Calu3 (cell line): ENCODE measurements around the gene SLC12A5. TPM values are rescaled to one million over a fixed set of nuclear protein-coding genes. Genes with fewer than 3 reads are reported as not detected.
A peak's percentile ranks its signal among the peaks of the same experiment; 100 is the strongest.

Experiments
- BruUV-seq: library from RNA; stranded (reverse); fragments of 400-500 nt; replicated peaks from 2 replicates; lab custom pipeline; 2021; lab: Mats Ljungman, UMichigan
- CTCF ChIA-PET: fragments of 300-600 bp; sonication (Branson Sonifier 250); formaldehyde crosslinking; loops from one replicate; lab custom pipeline; 2022; ENCODE audit warnings: antibody characterized with exemption; lab: Charles Lee
- DNase-seq: peaks from one replicate; pipeline ENCODE4 v3.0.0; 2022
- H3K27ac Mint-ChIP-seq: one replicate; pipeline ENCODE4 v1.8.0; 2022; ENCODE audit warnings: mixed read lengths; ENCODE audit not compliant: unreplicated experiment
- H3K27me3 Mint-ChIP-seq: one replicate; pipeline ENCODE4 v1.8.0; 2022; ENCODE audit warnings: mixed read lengths; ENCODE audit not compliant: unreplicated experiment
- H3K36me3 Mint-ChIP-seq: one replicate; pipeline ENCODE4 v1.8.0; 2022; ENCODE audit warnings: mild to moderate bottlenecking, moderate library complexity, mixed read lengths; ENCODE audit not compliant: insufficient read depth, unreplicated experiment
- H3K4me1 Mint-ChIP-seq: one replicate; pipeline ENCODE4 v1.8.0; 2022; ENCODE audit warnings: mild to moderate bottlenecking, low read depth, mixed read lengths; ENCODE audit not compliant: unreplicated experiment
- H3K4me3 Mint-ChIP-seq: one replicate; pipeline ENCODE4 v1.8.0; 2022; ENCODE audit warnings: mild to moderate bottlenecking, low read depth, moderate library complexity, mixed read lengths; ENCODE audit not compliant: unreplicated experiment
- H3K9me3 Mint-ChIP-seq: one replicate; pipeline ENCODE4 v1.8.0; 2022; ENCODE audit warnings: low read depth, mixed read lengths; ENCODE audit not compliant: unreplicated experiment
- CTCF ChIP-seq: fragments of 200-600 bp; IDR thresholded peaks from one replicate; pipeline ENCODE4 v1.8.0; 2022; ENCODE audit warnings: antibody characterized with exemption; ENCODE audit not compliant: unreplicated experiment
- intact Hi-C: fragments of 100-400 bp; cut with micrococcal nuclease; formaldehyde crosslinking; loops from one replicate; pipeline ENCODE4 v1.10.0; 2022; ENCODE audit not compliant: unreplicated experiment
- total RNA-seq: library from RNA; stranded (reverse); gene quantifications from 2 replicates; pipeline ENCODE4 v1.2.3, GENCODE V29; 2022

Gene SLC12A5
- total RNA-seq, 1 experiment from 2014 or later: 2.1 TPM

- no TSS peak for BruUV-seq
- H3K27me3 Mint-ChIP-seq: peaks cover 88% of the 10 kb centered on the region
- TF ChIP-seq CTCF: peak; percentile 48
- CTCF ChIA-PET: interaction anchor here (1.0 to 4.0 kb wide), 2 partner anchors 25 to 42 kb away, joined by 3 to 26 read pairs; no protein-coding TSS in a partner anchor
- peak overlapping the region; percentile 15 for H3K27ac Mint-ChIP-seq
- peaks cover 5% of the 10 kb centered on the region for H3K36me3 Mint-ChIP-seq
- peak overlapping the region; percentile 0 for H3K4me3 Mint-ChIP-seq
- peaks cover 31% of the 10 kb centered on the region for H3K4me1 Mint-ChIP-seq
- DNase-seq: peak; percentile 49
- H3K9me3 Mint-ChIP-seq: peaks cover 2% of the 10 kb centered on the region
- intact Hi-C loops: loop anchor here (2.0 kb wide), 1 partner anchor 25 kb away; no protein-coding TSS in a partner anchor
Measured at GRCh38 chr20:46011631-46012482, 17.2 kb upstream of the SLC12A5 start.

GRCh38 chr20:46012921-46013320 lies 16.1 kb upstream of the SLC12A5 start:
- Mint-ChIP-seq H3K36me3 (peaks cover 5% of the 10 kb centered on the region), H3K9me3 (peaks cover 2% of the 10 kb centered on the region), H3K4me1 (peaks cover 31% of the 10 kb centered on the region), H3K4me3 (no peak overlapping the region), H3K27me3 (peaks cover 89% of the 10 kb centered on the region), H3K27ac (no peak overlapping the region)
- no TSS peak for BruUV-seq
- intact Hi-C loops: loop anchor here (2.0 kb wide), 1 partner anchor 26 kb away; no protein-coding TSS in a partner anchor
- CTCF ChIA-PET: interaction anchor here (0.7 to 4.0 kb wide), 7 partner anchors 8 to 120 kb away, joined by 3 to 26 read pairs (median 4); no protein-coding TSS in a partner anchor
- DNase-seq: no peak
- no peak for TF ChIP-seq CTCF

- intact Hi-C loops: loop anchor here (2.0 kb wide), 1 partner anchor 27 kb away; no protein-coding TSS in a partner anchor
Measured at GRCh38 chr20:46013322-46013828, 15.6 kb upstream of the SLC12A5 start.

More at GRCh38 chr20:46013322-46013828, 15.6 kb upstream of the SLC12A5 start:
- Mint-ChIP-seq H3K9me3 (peaks cover 2% of the 10 kb centered on the region), H3K27me3 (peaks cover 89% of the 10 kb centered on the region), H3K4me1 (peaks cover 31% of the 10 kb centered on the region), H3K36me3 (peaks cover 5% of the 10 kb centered on the region), H3K27ac (no peak overlapping the region), H3K4me3 (peak overlapping the region; percentile 55)
- TF ChIP-seq CTCF: no peak
- no peak for DNase-seq
- no TSS peak for BruUV-seq
- CTCF ChIA-PET: interaction anchor here (0.6 to 4.0 kb wide), 11 partner anchors 8 to 399 kb away, joined by 3 to 26 read pairs (median 4); no protein-coding TSS in a partner anchor
